Measurements from ENCODE around the gene DOCK1.
"Not testable (repeated sequence)": the region's sequence is repeated elsewhere in the genome, so short reads cannot be mapped to it uniquely, and the experiment has no call there.

Gene DOCK1

GRCh38 chr10:127298381-127298780 is 393.2 kb downstream of the DOCK1 start:
- in situ Hi-C loops (cut with HindIII; ENCODE audit: low sequenced_read_pairs), result no loop called here

GRCh38 chr10:127299192-127299591 is 394.0 kb downstream of the DOCK1 start:
- in situ Hi-C loops (cut with HindIII; ENCODE audit: low sequenced_read_pairs), result not testable (repeated sequence)

GRCh38 chr10:127299956-127300689 is 394.9 kb downstream of the DOCK1 start:
- in situ Hi-C loops (cut with HindIII; ENCODE audit: low sequenced_read_pairs), result no loop called here

- in situ Hi-C loops (cut with HindIII; ENCODE audit: low sequenced_read_pairs), result no loop called here
Measured at GRCh38 chr10:127300868-127301321, 395.7 kb downstream of the DOCK1 start.

GRCh38 chr10:127302343-127302742 is 397.1 kb downstream of the DOCK1 start:
- in situ Hi-C loops (cut with HindIII; ENCODE audit: low sequenced_read_pairs), result no loop called here

- in situ Hi-C loops (cut with HindIII; ENCODE audit: low sequenced_read_pairs), result no loop called here
Measured at GRCh38 chr10:127303105-127303504, 397.9 kb downstream of the DOCK1 start.

GRCh38 chr10:127303746-127304145 is 398.5 kb downstream of the DOCK1 start:
- in situ Hi-C loops (cut with HindIII; ENCODE audit: low sequenced_read_pairs), result no loop called here

- in situ Hi-C loops (cut with HindIII; ENCODE audit: low sequenced_read_pairs), result no loop called here
Measured at GRCh38 chr10:127306479-127306878, 401.3 kb downstream of the DOCK1 start.

- in situ Hi-C loops (cut with HindIII; ENCODE audit: low sequenced_read_pairs), result no loop called here
Measured at GRCh38 chr10:127307338-127307737, 402.1 kb downstream of the DOCK1 start.

- in situ Hi-C loops (cut with HindIII; ENCODE audit: low sequenced_read_pairs), result no loop called here
Measured at GRCh38 chr10:127308031-127308430, 402.8 kb downstream of the DOCK1 start.

GRCh38 chr10:127309619-127310018 is 404.4 kb downstream of the DOCK1 start:
- in situ Hi-C loops (cut with HindIII; ENCODE audit: low sequenced_read_pairs), result not testable (repeated sequence)

GRCh38 chr10:127310430-127310829 is 405.2 kb downstream of the DOCK1 start:
- in situ Hi-C loops (cut with HindIII; ENCODE audit: low sequenced_read_pairs), result no loop called here

GRCh38 chr10:127310923-127311322 is 405.7 kb downstream of the DOCK1 start:
- in situ Hi-C loops (cut with HindIII; ENCODE audit: low sequenced_read_pairs), result no loop called here

GRCh38 chr10:127313996-127314700 is 408.9 kb downstream of the DOCK1 start:
- in situ Hi-C loops (cut with HindIII; ENCODE audit: low sequenced_read_pairs), result no loop called here

- in situ Hi-C loops (cut with HindIII; ENCODE audit: low sequenced_read_pairs), result no loop called here
Measured at GRCh38 chr10:127314797-127315196, 409.6 kb downstream of the DOCK1 start.

GRCh38 chr10:127315888-127316287 is 410.7 kb downstream of the DOCK1 start:
- in situ Hi-C loops (cut with HindIII; ENCODE audit: low sequenced_read_pairs), result no loop called here

- in situ Hi-C loops (cut with HindIII; ENCODE audit: low sequenced_read_pairs), result no loop called here
Measured at GRCh38 chr10:127318396-127318795, 413.2 kb downstream of the DOCK1 start.

- in situ Hi-C loops (cut with HindIII; ENCODE audit: low sequenced_read_pairs), result no loop called here
Measured at GRCh38 chr10:127319271-127319670, 414.0 kb downstream of the DOCK1 start.

- in situ Hi-C loops (cut with HindIII; ENCODE audit: low sequenced_read_pairs), result no loop called here
Measured at GRCh38 chr10:127319691-127320090, 414.5 kb downstream of the DOCK1 start.

- in situ Hi-C loops (cut with HindIII; ENCODE audit: low sequenced_read_pairs), result no loop called here
Measured at GRCh38 chr10:127320176-127320575, 414.9 kb downstream of the DOCK1 start.

- in situ Hi-C loops (cut with HindIII; ENCODE audit: low sequenced_read_pairs), result no loop called here
Measured at GRCh38 chr10:127322286-127322685, 417.1 kb downstream of the DOCK1 start.

- in situ Hi-C loops (cut with HindIII; ENCODE audit: low sequenced_read_pairs), result no loop called here
Measured at GRCh38 chr10:127325506-127325905, 420.3 kb downstream of the DOCK1 start.
